ENCODE results near the gene TMEM178B. TPM values are rescaled to one million over a fixed set of nuclear protein-coding genes. Genes with fewer than 3 reads are reported as not detected.

The TMEM178B gene
- total and polyA plus RNA-seq, 10 of the 15 experiments (the other 5 are each of a cell fraction or from before 2014, with no cell fraction given), result 0.01 to 1.1 (median 0.04) TPM; not detected in 2

GRCh38 chr7:141348728-141349127 lies 274.9 kb downstream of the TMEM178B start:
- no peak for TF ChIP-seq CHD2 (IDR thresholded peaks at IDR 0.05; ENCODE audit: borderline replicate concordance, low read depth, low read length)
- no peak for TF ChIP-seq CBX3 (IDR thresholded peaks at IDR 0.05; ENCODE audit: borderline replicate concordance, low read depth)
- no peak for TF ChIP-seq TCF7 (IDR thresholded peaks at IDR 0.05; ENCODE audit: borderline replicate concordance)
- TF ChIP-seq FOS (IDR thresholded peaks at IDR 0.05; ENCODE audit: borderline replicate concordance, extremely low read depth, insufficient read length), result no peak
- no peak for TF ChIP-seq SKIL (IDR thresholded peaks at IDR 0.05; ENCODE audit: low read depth, poor library complexity, severe bottlenecking)
- no peak for TF ChIP-seq JUND (IDR thresholded peaks at IDR 0.05; ENCODE audit: low read depth, low read length)
- Histone ChIP-seq H3K9me3 (replicated peaks; ENCODE audit: control insufficient read depth, insufficient read depth, low read length) (no peaks in the 10 kb centered on the region; the same call in 2 of the 3 replicates), H3K36me3 (ENCODE audit: control insufficient read depth in 2 of 2, insufficient read depth in 2 of 2, low read length in 1 of 2) (no peaks in the 10 kb centered on the region), H2AFZ (ENCODE audit: control insufficient read depth, low read depth, low read length) (no peak overlapping the region), H3K4me2 (ENCODE audit: control insufficient read depth, insufficient read depth) (no peak overlapping the region), H3K79me2 (ENCODE audit: control insufficient read depth, insufficient read depth, low read length) (no peaks in the 10 kb centered on the region), H3K27ac (ENCODE audit: control insufficient read depth, insufficient read depth) (no peak overlapping the region), H3K27me3 (replicated peaks in 1 of 2; ENCODE audit: control insufficient read depth in 2 of 2, insufficient read depth in 2 of 2, low read length in 1 of 2) (peaks cover 0 to 8% of the 10 kb centered on the region in 2 experiments; a peak in 2 of 4 replicates), H3K4me3 (no peak overlapping the region), H3K4me1 (ENCODE audit: control insufficient read depth, insufficient read depth, low read length) (no peaks in the 10 kb centered on the region), H3K9ac (ENCODE audit: control insufficient read depth, insufficient read depth, low read length) (no peak overlapping the region), H4K20me1 (ENCODE audit: control insufficient read depth, insufficient read depth) (no peaks in the 10 kb centered on the region)
- DNase-seq (ENCODE audit: low read depth, low spot score), result no peak
- intact Hi-C loops (cut with micrococcal nuclease; ENCODE audit: unreplicated experiment), result no loop called here
- WGBS (ENCODE audit: insufficient coverage, insufficient replicate concordance, low lambda C conversion rate, missing lambda C conversion rate), result 42% methylated on average over 7 of the region's 7 CpGs
- no peak for ATAC-seq
- FAIRE-seq, result no peak
- BruUV-seq (replicated peaks), result no TSS peak
- ChIA-PET SMC1A (ENCODE audit: uncharacterized antibody, unreplicated experiment) (no interaction called here), RAD21 (ENCODE audit: unreplicated experiment) (no interaction called here), POLR2A (interaction anchor here (0.6 kb wide), 1 partner anchor 408 kb away, joined by 3 read pairs; no protein-coding TSS in a partner anchor), CTCF (interaction anchor here (1.0 to 1.1 kb wide), 2 partner anchors 9 to 32 kb away, joined by 3 to 4 read pairs; no protein-coding TSS in a partner anchor)
- in situ Hi-C loops (cut with MboI), result no loop called here

All from GM12878 (cell line).